ENCODE measurements around the gene TECPR2.

DNA sequence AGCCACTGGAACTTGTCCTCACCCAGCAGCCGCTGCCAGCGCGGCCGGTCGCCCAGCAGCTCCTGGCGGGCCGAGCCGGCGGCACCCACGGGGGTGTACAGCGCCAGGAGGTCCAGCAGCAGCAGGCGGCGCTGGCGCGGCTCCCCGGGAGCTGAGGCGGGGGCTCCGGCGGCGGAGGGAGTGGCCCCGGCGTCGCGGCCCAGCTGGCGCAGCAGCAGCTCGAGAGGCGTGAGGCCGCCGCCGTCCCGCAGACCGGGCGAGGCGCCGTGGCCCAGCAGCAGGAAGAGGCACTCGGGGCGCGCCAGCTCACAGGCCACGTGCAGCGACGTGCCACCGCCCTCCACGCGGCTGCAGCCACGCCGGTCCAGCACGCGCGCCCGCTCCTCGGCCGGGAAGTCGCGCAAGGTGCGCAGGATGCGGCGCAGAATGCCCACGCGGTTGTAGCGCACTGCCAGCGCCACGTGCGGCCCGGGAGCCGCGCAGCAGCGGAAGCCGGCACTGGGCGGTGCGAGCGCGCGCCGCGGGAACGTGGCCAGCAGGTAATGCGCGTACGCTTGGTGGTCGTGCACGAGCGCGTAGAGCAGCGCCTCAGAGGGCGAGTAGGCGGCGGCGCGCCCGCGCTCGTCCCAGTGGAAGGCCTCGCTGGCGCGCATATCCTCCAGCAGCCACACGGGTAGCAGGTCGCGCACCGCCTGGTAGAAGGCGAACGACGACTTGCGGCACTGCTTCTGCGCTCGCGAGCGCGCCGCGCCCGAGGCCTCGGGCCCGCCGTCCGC, 144.5 kb downstream of the TECPR2 start:
- no peak for TF ChIP-seq ZC3H10 (CRISPR knock-in tag; IDR thresholded peaks at IDR 0.05)
- no peak for TF ChIP-seq ZFP3 (CRISPR knock-in tag; IDR thresholded peaks at IDR 0.05)
- no peak for TF ChIP-seq OSR1 (CRISPR knock-in tag; IDR thresholded peaks at IDR 0.05)
- no peak for TF ChIP-seq ARNTL (CRISPR knock-in tag; IDR thresholded peaks at IDR 0.05; ENCODE audit: borderline replicate concordance, low read depth)
- TF ChIP-seq, protein P1, sequence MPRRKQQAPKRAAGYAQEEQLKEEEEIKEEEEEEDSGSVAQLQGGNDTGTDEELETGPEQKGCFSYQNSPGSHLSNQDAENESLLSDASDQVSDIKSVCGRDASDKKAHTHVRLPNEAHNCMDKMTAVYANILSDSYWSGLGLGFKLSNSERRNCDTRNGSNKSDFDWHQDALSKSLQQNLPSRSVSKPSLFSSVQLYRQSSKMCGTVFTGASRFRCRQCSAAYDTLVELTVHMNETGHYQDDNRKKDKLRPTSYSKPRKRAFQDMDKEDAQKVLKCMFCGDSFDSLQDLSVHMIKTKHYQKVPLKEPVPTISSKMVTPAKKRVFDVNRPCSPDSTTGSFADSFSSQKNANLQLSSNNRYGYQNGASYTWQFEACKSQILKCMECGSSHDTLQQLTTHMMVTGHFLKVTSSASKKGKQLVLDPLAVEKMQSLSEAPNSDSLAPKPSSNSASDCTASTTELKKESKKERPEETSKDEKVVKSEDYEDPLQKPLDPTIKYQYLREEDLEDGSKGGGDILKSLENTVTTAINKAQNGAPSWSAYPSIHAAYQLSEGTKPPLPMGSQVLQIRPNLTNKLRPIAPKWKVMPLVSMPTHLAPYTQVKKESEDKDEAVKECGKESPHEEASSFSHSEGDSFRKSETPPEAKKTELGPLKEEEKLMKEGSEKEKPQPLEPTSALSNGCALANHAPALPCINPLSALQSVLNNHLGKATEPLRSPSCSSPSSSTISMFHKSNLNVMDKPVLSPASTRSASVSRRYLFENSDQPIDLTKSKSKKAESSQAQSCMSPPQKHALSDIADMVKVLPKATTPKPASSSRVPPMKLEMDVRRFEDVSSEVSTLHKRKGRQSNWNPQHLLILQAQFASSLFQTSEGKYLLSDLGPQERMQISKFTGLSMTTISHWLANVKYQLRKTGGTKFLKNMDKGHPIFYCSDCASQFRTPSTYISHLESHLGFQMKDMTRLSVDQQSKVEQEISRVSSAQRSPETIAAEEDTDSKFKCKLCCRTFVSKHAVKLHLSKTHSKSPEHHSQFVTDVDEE (CRISPR knock-in tag; IDR thresholded peaks at IDR 0.05): no peak
- no peak for TF ChIP-seq ZNF8 (CRISPR knock-in tag; IDR thresholded peaks at IDR 0.05)
- TF ChIP-seq ZNF565 (CRISPR knock-in tag; conservative IDR thresholded peaks at IDR 0.05; ENCODE audit: low read depth): no peak
- no peak for TF ChIP-seq PATZ1 (CRISPR knock-in tag; IDR thresholded peaks at IDR 0.05; ENCODE audit: borderline replicate concordance)
- TF ChIP-seq ISL1 (CRISPR knock-in tag; IDR thresholded peaks at IDR 0.05): no peak
- TF ChIP-seq POU6F1 (CRISPR knock-in tag; IDR thresholded peaks at IDR 0.05; ENCODE audit: borderline replicate concordance, low read depth): no peak
- no peak for TF ChIP-seq ESRRG (CRISPR knock-in tag; IDR thresholded peaks at IDR 0.05)
- TF ChIP-seq CREB5 (CRISPR knock-in tag; IDR thresholded peaks at IDR 0.05; ENCODE audit: low read depth): no peak

Measured in SK-N-SH treated with all-trans-retinoic acid at 6 μM for 48 hours (cell line).